Activated T-cell treated with anti-CD3 and anti-CD28 coated beads for 48 hours (primary cell): Measurements from ENCODE around the gene ELP4.
"Not testable (repeated sequence)": the region's sequence is repeated elsewhere in the genome, so short reads cannot be mapped to it uniquely, and the experiment has no call there.

Experiments used
- DNase-seq: peaks from one replicate; pipeline ENCODE4 v3.0.0-alpha.2; 2020; ENCODE audit warnings: low read depth

ELP4 gene

GRCh38 chr11:31646216-31646615 lies 136.6 kb downstream of the ELP4 start:
- DNase-seq = no peak

DNA sequence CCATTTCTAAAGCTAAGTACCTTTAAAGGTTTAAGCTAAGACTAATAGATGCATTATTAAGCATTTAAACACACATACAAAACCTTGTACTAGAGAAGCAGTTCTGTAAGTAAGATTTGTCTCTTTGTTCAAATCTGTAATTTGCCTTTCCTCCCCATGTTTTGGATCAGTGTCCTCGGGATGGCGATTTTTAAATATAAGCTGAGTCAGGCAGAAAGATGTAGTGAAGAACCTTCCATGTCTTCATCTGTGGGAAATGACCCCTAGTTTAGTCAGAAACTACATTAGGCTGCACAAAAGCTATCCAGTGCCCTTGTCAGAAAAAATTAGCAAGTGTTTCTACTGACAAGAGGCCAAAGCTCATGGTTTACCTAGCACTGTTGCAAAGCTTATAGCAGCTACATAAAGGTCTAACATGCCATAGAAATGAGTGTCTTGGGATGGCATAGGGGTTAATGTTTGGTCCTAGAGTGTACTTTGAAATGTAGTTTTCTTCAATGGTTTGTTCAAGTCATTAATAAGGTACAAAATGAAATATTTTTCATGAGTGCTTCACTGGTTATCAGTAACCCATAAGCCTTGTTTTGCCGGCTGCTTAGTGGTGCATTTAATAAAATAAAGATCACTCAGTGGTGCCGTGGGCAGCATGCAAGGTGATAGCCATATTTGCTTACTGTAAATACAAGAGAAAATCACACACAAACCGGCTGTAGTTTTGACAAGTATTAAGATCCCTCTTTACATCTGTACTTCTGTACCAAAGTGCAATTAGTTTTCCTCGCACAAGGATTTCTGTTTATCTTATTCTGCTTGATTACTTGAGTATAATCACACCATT lies 139.8 kb downstream of the ELP4 start:
- DNase-seq = no peak

GRCh38 chr11:31651208-31651607 lies 141.6 kb downstream of the ELP4 start:
- DNase-seq = no peak

DNA sequence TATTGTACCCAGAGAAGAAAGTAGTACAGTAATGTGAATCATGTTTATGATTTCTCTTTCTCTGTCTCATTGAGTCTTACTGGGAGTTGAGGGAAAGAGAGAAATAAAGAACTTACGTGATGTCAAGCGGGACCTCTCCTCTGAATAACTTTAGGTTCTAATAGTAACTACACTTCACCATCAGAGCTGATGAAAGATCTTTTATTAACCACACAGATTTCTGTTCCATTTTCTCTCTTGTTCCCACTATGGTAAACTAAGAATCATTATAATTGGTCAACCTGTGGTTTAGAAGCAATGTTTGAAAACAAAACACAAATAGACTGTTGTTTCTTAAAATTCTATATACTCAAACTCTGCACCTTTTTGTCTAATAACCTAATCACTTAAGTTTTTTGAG lies 142.3 kb downstream of the ELP4 start:
- no peak for DNase-seq

DNA sequence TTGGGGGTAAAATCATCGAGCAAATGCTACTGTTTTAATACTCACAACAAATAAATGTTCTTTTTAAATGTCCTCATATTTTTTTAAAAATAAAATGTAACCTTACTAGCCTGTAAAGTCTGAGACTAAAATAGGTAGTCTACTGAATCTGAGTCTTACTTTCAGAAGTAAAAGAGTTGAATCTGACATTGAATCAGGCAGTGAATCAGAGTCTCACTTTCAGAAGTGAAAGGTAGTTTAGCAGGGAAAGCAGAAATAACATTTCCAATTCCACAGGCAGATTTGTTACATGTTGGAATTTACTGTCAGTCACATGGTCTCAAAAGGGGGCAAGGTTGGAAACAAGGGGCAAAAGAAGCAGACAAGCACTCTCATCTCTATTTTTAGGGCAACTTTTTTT lies 143.0 kb downstream of the ELP4 start:
- DNase-seq = no peak

DNA sequence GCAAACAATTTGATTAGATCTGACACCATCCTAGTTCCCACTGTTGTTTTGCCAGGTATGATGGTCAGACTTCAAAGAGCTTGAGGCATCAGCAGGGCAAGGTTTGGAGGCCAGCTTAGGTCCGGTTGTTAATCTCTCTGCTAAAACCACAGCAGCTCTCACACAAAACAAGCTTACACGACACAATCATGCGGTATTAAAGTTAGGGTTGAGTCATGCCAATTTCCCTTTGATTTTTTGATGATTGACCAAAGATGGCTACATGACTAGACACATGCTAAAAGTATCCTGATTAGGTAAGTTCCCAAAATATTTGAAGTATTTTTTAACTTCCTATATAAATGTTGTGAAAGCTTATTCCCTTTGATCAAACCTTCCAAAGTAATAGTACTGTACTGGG lies 145.9 kb downstream of the ELP4 start:
- DNase-seq = no peak

DNA sequence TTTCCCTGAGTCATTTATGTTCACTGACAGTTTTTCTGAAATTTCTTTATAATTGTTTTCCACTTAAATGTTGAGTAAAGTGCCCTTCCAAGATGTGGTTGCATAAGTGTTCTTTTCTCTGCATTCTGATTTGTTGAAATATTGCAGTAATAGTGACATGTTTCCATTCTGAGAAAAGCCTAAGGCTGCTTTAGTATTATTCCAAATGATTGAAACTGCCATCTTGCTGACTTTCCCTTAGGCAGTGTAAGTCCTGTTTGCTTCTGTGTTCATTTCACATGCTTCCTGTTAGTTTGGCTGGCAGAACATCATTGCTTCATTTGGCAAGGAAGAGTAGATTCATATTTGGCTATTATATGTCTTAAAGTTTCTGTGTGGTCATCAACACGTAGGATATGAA lies 146.5 kb downstream of the ELP4 start:
- no peak for DNase-seq

- no peak for DNase-seq
Observed at GRCh38 chr11:31657091-31657490, 147.5 kb downstream of the ELP4 start.

DNA sequence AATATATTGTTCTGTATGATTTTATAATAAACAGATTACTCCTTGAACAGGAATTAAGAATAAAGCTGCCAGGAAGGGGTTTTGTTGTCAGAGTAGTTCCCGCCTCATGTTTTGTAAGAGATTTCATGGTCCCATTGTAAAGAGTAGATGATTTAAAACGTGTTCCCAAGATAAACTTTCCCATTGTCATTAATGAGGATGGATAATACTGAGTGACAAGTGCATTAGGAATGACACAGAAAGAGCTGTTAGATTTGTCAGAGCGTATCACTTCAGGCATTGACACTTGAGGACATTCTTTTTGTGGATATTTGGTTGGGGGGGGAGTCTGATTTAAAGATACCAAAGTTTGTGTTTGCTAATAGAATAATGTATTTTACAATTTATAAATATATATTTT lies 154.6 kb downstream of the ELP4 start:
- DNase-seq = no peak

- no peak for DNase-seq
Observed at GRCh38 chr11:31664954-31665353, 155.4 kb downstream of the ELP4 start.

DNA sequence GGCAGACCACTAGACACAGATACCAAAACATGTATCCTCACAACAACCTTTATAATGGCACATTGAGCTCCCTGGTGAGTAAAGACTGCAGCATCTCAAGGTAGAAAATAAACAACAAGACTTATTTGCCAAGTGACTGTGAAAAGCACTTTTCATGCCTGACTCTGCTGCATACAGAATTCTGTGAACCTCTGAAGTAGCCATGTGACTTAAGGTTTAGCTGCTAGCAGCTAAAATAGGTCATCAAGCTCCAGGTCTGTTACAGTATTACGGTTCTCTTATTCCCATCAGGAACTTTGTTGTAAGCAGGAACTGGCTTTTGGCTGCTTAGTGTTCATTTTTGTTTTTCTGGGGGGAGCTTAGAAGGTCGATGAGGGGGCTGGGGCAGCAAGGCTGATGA lies 162.1 kb downstream of the ELP4 start:
- DNase-seq = no peak

GRCh38 chr11:31673108-31673507 lies 163.5 kb downstream of the ELP4 start:
- not testable (repeated sequence) for DNase-seq

- DNase-seq = no peak
Observed at GRCh38 chr11:31676280-31676982, 166.9 kb downstream of the ELP4 start.

DNA sequence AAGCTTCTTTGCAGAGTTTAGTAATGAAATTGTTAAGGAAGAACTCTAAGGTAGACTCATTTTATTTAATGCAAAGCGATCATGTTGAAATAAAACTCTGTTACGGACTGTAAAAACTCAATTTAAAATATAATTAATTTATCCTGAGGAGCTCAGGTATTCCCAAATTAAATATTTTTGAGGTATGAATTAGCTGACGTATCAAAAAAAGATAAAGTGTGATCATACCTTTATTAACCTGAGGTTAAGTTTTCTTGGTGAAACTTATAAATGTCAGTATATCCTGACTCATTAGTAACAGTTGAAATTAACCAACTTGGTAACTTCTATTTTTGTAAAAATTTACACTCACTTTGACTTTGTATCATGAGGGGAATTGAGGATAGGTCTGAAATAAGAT lies 171.2 kb downstream of the ELP4 start:
- no peak for DNase-seq

GRCh38 chr11:31687256-31687655 lies 177.7 kb downstream of the ELP4 start:
- no peak for DNase-seq

GRCh38 chr11:31687861-31688260 lies 178.3 kb downstream of the ELP4 start:
- no peak for DNase-seq

- DNase-seq = no peak
Observed at GRCh38 chr11:31689559-31689958, 180.0 kb downstream of the ELP4 start.

GRCh38 chr11:31690041-31690440 lies 180.5 kb downstream of the ELP4 start:
- DNase-seq = no peak

- no peak for DNase-seq
Observed at GRCh38 chr11:31690516-31690915, 180.9 kb downstream of the ELP4 start.

GRCh38 chr11:31692466-31692865 lies 182.9 kb downstream of the ELP4 start:
- no peak for DNase-seq

DNA sequence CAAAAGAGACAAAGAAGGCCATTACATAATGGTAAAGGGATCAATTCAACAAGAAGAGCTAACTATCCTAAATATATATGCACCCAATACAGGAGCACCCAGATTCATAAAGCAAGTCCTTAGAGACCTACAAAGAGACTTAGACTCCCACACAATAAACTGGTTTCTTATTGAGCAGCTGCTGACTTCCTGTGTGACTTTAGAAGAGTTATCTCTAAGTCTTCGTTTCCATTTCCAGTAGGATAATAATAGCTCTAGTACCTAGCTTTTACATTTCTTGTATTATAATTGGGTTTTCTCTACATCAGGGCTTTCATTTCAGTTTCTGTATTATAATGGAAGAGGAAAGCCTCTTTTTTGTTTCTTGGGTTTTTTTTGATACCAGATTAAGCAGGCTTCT lies 187.5 kb downstream of the ELP4 start:
- DNase-seq = not testable (repeated sequence)

GRCh38 chr11:31699066-31699465 lies 189.5 kb downstream of the ELP4 start:
- no peak for DNase-seq

DNA sequence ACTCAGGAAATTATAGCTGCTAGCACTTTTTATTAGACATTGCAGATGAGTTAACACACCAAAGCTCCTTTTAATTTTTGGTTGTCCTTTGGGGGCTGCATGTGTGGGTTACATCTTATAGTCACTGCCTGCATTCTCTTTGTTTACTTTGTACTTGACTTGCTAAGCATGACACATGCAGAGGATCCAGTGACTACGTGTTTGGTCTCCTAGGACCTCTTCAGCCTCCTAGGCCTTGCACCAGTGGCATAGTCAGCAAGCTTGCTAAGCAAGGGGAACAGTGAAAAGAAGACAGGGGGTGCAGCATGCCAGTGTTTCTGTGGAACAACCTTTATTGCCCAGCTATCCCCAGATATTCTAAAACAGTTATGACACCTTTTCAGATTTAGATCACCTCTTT lies 193.4 kb downstream of the ELP4 start:
- DNase-seq = no peak

DNA sequence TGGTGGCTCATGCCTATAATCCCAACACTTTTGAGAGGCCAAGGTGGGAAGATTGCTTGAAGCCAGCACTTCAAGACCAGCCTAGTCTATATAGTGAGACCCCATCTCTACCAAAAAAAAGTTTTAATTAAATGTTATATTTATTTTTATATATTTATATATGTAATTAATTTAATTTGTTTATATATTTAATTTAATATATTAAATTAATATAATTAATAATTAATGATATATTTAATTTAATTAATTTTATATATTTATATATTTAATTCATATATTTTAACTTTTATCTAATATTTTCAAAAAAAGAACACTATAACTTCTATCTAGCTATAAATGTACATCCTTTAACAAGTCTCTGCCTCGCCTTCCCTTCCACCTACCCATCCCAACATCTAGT lies 196.8 kb downstream of the ELP4 start:
- no peak for DNase-seq
